Keratinocyte (primary cell): Measurements from ENCODE around the gene SNTG2. TPM values are rescaled to one million over a fixed set of nuclear protein-coding genes. Genes with fewer than 3 reads are reported as not detected.

ENCODE experiments used
- DNase-seq: peaks from one replicate; pipeline ENCODE4 v3.0.0-alpha.2; 2011; ENCODE audit warnings: low read depth, missing footprints, low spot score
- FAIRE-seq: peaks from 2 replicates; lab custom pipeline; 2011; peaks lifted over from hg19 to GRCh38; lab: Jason Lieb, UNC
- H2AFZ ChIP-seq: 2 replicates; pipeline ENCODE4 v1.6.0; 2012; ENCODE audit warnings: low read length, control low read depth, inconsistent platforms; ENCODE audit not compliant: control insufficient read depth
- H3K27ac ChIP-seq: 2 replicates; pipeline ENCODE4 v1.5.1; 2011; ENCODE audit warnings: low read length; ENCODE audit not compliant: control insufficient read depth, insufficient read depth
- H3K27me3 ChIP-seq: 3 replicates; pipeline ENCODE4 v1.6.0; 2011; ENCODE audit warnings: low read length; ENCODE audit not compliant: control insufficient read depth, insufficient read depth; ENCODE audit errors: extremely low read depth
- H3K36me3 ChIP-seq, 2 experiments: 2 replicates in 1 of 2; 3 replicates in 1 of 2; pipeline ENCODE4 v1.5.1; 2011; ENCODE audit warnings: low read length in 2 of 2, mild to moderate bottlenecking in 1 of 2; ENCODE audit not compliant: control insufficient read depth in 2 of 2, insufficient read depth in 2 of 2; ENCODE audit errors: extremely low read depth in 1 of 2
- H3K4me1 ChIP-seq: 3 replicates; pipeline ENCODE4 v1.5.1; 2011; ENCODE audit warnings: low read length; ENCODE audit not compliant: control insufficient read depth, insufficient read depth; ENCODE audit errors: extremely low read depth
- H3K4me2 ChIP-seq: 3 replicates; pipeline ENCODE4 v1.6.0; 2011; ENCODE audit warnings: low read depth, low read length; ENCODE audit not compliant: control insufficient read depth, insufficient read depth; ENCODE audit errors: extremely low read depth
- H3K4me3 ChIP-seq, 3 experiments: fragments of 200-600 bp in 1 of 3; sonication (generic) in 1 of 3; 2 replicates in 2 of 3; 3 replicates in 1 of 3; pipeline ENCODE4 v1.5.1; 2011 to 2016; ENCODE audit warnings: low read length in 3 of 3, mild to moderate bottlenecking in 3 of 3, control low read depth in 2 of 3, inconsistent platforms in 1 of 3, low read depth in 1 of 3, mixed read lengths in 1 of 3, mixed run types in 1 of 3, moderate library complexity in 1 of 3; ENCODE audit not compliant: control insufficient read depth in 2 of 3, insufficient read depth in 2 of 3; ENCODE audit errors: extremely low read depth in 1 of 3
- H3K79me2 ChIP-seq: 2 replicates; pipeline ENCODE4 v1.6.0; 2012; ENCODE audit warnings: low read length; ENCODE audit not compliant: control insufficient read depth, insufficient read depth
- H3K9ac ChIP-seq: 3 replicates; pipeline ENCODE4 v1.6.0; 2011; ENCODE audit warnings: low read length; ENCODE audit not compliant: control insufficient read depth, insufficient read depth; ENCODE audit errors: extremely low read depth
- H3K9me1 ChIP-seq: 3 replicates; pipeline ENCODE4 v1.6.0; 2011; ENCODE audit warnings: low read length; ENCODE audit not compliant: control insufficient read depth, insufficient read depth; ENCODE audit errors: extremely low read depth
- H3K9me3 ChIP-seq: 2 replicates; pipeline ENCODE4 v1.5.1; 2012; ENCODE audit warnings: low read depth, low read length; ENCODE audit not compliant: control insufficient read depth
- H4K20me1 ChIP-seq: 3 replicates; pipeline ENCODE4 v1.6.0; 2011; ENCODE audit warnings: low read length; ENCODE audit not compliant: control insufficient read depth, insufficient read depth; ENCODE audit errors: extremely low read depth
- CTCF ChIP-seq, 3 experiments: IDR thresholded peaks in 1 of 3; conservative IDR thresholded peaks in 1 of 3; optimal IDR thresholded peaks in 1 of 3; 2 replicates in 2 of 3; 3 replicates in 1 of 3; pipeline versions ENCODE3 to v1.5.1; 2011; ENCODE audit warnings: low read length in 3 of 3, mild to moderate bottlenecking in 3 of 3, moderate library complexity in 2 of 3, control low read depth in 1 of 3, inconsistent platforms in 1 of 3; ENCODE audit not compliant: insufficient read depth in 2 of 3; ENCODE audit errors: extremely low read depth in 1 of 3
- EZH2 ChIP-seq: IDR thresholded peaks from one replicate; pipeline ENCODE4 v1.6.1; 2012; ENCODE audit warnings: inconsistent platforms, mild to moderate bottlenecking, low read length, moderate library complexity
- dilution Hi-C: fragments of 300-500 bp; cut with MboI; formaldehyde crosslinking; loops from one replicate; pipeline ENCODE4 v1.7.0; 2020; ENCODE audit warnings: low sequenced_read_pairs; ENCODE audit not compliant: extremely low pct_ligation_motif_present
- polyA plus RNA-seq, 5 experiments: library from polyadenylated mRNA; depleted of rRNA in 3 of 5; stranded (reverse) in 3 of 5; stranded (forward) in 1 of 5; unstranded in 1 of 5; fragments of >200 nt; gene quantifications; 1 replicate in 1 of 5; 2 replicates in 3 of 5; 3 replicates in 1 of 5; pipeline versions ENCODE4 v1.2.1 to v1.2.3, GENCODE V29; 2011 to 2012; ENCODE audit warnings: missing spikeins in 2 of 5, low read depth in 1 of 5, low replicate concordance in 1 of 5

The SNTG2 gene
- polyA plus RNA-seq, 1 donor (not counting 4 experiments of a cell fraction or from before 2014, with no cell fraction given) = not detected

DNA sequence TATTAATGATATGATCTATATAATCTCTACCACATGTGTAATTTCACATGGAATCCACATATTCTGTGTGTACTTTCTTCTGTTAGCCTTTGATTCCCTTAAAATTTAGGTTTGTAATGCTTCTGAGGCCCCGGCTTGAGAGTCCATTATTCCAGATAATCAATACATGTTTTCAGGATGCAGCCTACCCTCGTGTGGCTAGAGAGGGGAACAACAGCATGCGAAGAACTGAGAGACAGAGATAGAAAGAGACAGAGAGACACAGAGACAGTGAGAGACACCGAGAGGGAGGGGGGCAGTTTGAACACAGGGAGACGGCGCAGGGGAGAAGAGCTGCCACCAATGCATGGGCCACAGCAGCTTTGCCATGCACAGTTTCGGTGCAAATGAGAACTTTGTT is 185.4 kb downstream of the SNTG2 start:
- H3K9ac ChIP-seq = no peak overlapping the region
- no peaks in the 10 kb centered on the region for H3K9me1 ChIP-seq
- no peak for TF ChIP-seq EZH2
- TF ChIP-seq CTCF (optimal IDR thresholded peaks at IDR 0.05 in 1 of 3, IDR thresholded peaks at IDR 0.05 in 1 of 3, conservative IDR thresholded peaks at IDR 0.05 in 1 of 3; ENCODE audit: extremely low read depth in 1 of 3, insufficient read depth in 2 of 3, low read length in 3 of 3) = peak in 1 of 3 experiments; percentile 28
- no peaks in the 10 kb centered on the region for H3K9me3 ChIP-seq
- no peak overlapping the region for H3K4me3 ChIP-seq
- no peak for FAIRE-seq
- no peaks in the 10 kb centered on the region for H4K20me1 ChIP-seq
- H3K79me2 ChIP-seq = no peaks in the 10 kb centered on the region
- H3K27me3 ChIP-seq = no peaks in the 10 kb centered on the region
- no peak for DNase-seq
- H3K36me3 ChIP-seq = no peaks in the 10 kb centered on the region
- H2AFZ ChIP-seq = no peak overlapping the region
- H3K27ac ChIP-seq = no peak overlapping the region
- H3K4me2 ChIP-seq = no peak overlapping the region
- dilution Hi-C loops = no loop called here
- H3K4me1 ChIP-seq = no peaks in the 10 kb centered on the region

- H3K4me1 ChIP-seq = no peaks in the 10 kb centered on the region
- no peak overlapping the region for H3K9ac ChIP-seq
- TF ChIP-seq EZH2 (no peak), CTCF (optimal IDR thresholded peaks at IDR 0.05 in 1 of 3, IDR thresholded peaks at IDR 0.05 in 1 of 3, conservative IDR thresholded peaks at IDR 0.05 in 1 of 3; ENCODE audit: extremely low read depth in 1 of 3, insufficient read depth in 2 of 3, low read length in 3 of 3) (no peak)
- H3K27ac ChIP-seq = no peak overlapping the region
- no peak overlapping the region for H2AFZ ChIP-seq
- H3K36me3 ChIP-seq = no peaks in the 10 kb centered on the region
- no peaks in the 10 kb centered on the region for H3K79me2 ChIP-seq
- H3K4me3 ChIP-seq = no peak overlapping the region
- H3K4me2 ChIP-seq = no peak overlapping the region
- H4K20me1 ChIP-seq = no peaks in the 10 kb centered on the region
- DNase-seq = no peak
- H3K27me3 ChIP-seq = no peaks in the 10 kb centered on the region
- H3K9me3 ChIP-seq = no peaks in the 10 kb centered on the region
- H3K9me1 ChIP-seq = no peaks in the 10 kb centered on the region
- dilution Hi-C loops = no loop called here
- FAIRE-seq = no peak
Measured at GRCh38 chr2:1136846-1137245, 186.2 kb downstream of the SNTG2 start.
